NCI-H1092 (cell line): Measurements from ENCODE around the gene PARD6B.

Experiments
- DNase-seq: peaks from one replicate; lab custom pipeline; 2025; lab: John Stamatoyannopoulos, UW

PARD6B gene

GRCh38 chr20:50724112-50724725, 7.2 kb upstream of the PARD6B start:
- no peak for DNase-seq

DNA sequence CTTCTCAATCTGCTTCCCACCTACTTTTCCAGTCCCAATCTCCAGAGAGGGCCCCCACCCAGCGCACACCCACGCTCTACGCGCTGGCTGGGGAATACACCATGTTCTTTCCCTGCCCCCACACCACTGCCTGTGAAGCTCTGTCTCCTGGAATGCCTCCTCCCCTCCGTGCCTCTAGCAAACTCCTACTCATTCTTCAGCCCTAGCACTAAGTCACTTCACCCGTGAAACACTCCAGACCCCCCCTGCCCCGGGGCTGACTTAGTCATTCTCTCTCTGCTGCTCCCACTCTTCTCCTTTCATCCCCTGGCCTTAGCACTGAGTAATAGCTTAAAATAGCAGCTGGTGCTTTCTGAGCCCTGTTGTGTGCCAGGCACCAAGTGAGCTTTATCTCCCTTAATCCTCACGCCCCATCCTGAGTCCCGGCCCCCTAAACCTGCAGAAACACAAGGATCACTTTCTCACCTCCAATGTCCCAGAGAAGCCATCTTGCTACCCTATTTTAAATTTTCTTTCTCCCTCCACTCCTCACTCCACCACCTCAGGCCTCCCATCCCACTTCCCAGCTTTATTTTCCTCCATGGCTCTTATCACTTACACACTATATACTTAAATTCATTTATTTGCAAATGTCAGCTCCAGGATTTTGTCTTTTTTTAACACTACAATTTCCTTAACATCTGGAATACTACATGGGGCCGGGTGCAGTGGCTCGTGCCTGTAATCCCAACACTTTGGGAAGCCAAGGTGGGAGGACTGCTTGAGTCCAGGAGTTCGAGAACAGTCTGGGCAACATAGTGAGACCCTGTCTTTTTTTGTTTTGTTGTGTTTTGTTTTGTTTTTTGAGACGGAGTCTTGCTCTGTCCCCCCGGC, 6.3 kb upstream of the PARD6B start:
- DNase-seq = no peak

GRCh38 chr20:50725724-50726005, 5.7 kb upstream of the PARD6B start:
- DNase-seq = no peak

DNA sequence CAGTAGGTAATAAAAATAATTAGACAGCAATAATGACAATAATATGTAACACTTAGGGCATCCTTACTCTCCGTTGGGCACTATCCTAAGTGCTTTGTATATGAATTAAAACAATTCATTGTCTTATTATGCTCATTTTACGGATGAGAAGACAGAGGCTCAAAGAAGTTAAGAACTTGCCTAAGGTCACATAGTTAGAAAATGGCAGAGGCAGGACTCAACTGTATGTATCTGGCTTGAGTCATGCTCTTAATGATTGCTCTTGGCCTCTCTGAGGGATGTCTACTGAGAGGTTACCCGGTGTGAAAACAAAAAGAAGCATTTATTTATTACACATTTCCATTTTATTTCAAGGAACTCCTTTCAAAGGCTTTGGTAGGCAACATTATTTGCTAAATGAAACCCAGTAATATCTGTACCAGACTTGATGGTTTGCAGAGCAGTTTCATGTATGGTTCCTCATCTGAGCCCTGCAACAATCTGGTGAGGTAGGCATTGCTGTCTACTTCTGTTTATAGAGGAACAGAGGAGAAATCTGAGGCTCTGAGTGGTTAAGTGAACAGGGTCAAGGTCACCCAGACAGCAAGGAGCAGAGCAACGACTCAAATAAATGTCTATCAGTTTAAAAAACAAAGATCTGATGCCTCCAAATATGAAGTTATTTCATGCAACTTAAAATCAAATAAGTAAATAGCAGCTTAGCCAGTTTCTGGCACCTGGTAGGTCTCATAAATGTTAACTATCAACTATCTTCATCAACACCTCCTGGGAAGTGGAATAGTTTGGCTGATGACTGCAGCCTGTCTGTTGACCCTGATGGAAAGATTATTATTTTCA, 4.2 kb upstream of the PARD6B start:
- no peak for DNase-seq

- DNase-seq = no peak
Observed at GRCh38 chr20:50727792-50728485, 3.4 kb upstream of the PARD6B start.

DNA sequence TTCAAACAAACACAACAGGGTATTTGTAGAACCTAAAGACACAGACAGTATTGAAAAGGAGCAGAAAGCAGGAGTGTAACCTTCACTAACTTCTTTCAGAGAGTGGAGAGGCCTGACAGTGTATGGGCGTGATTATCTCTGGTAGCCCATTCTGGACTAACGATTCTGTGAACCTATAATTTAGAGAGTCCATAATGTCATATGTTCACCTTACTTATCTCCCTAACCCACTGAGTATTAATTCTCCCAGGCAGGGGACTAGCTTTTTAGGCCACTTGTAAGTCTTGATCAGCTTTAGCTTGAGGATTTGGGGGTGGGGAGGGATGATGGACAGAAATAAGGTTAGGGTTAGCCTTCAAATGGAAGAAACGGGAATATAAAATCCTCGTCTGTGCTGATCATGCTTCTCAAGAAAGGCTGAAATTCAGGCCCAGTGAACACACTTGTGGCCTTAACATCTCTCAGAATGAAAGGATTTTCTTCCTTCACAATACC, 2.8 kb upstream of the PARD6B start:
- no peak for DNase-seq

- DNase-seq = no peak
Observed at GRCh38 chr20:50728981-50729874, 2.2 kb upstream of the PARD6B start.

- DNase-seq = no peak
Observed at GRCh38 chr20:50729901-50730764, 1.2 kb upstream of the PARD6B start.

- DNase-seq = no peak
Observed at GRCh38 chr20:50730765-50731054, 670 bp upstream of the PARD6B start.

DNA sequence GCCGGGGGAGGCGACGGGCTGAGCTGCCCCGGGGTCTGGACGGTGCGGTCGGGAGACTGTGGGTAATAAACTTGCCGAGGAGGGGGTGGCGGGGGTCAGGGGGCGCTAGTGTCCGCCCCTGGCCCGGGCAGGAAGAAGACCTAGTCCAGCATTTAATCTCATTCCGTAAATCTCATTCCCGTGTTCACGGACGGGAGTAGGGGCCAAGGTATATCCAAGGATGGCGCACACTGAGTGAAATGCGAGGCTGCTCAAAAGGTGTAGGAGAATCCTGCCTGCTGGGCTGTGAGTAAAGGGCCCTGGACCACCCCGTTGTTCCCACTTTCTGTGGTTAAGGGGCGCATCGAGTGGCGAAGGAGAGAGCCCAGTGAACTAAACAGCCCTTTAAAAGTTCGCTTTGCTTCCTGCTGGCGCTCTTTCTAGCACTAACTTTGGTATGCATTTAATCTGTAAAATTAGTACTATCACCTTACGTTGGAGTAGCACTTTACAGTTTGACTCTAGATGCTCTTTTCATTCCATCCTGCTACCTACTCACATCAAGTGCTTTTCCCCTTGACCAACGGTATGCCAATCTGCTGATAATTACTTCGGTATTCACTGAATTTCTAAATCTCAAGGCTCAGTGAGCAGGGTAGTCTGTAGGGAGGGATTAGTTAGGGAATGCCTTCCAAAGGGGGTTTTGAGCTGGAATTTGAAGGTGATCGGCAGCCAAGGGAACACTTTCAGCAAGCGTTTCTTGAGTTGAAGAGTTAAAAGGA, 730 bp downstream of the PARD6B start:
- no peak for DNase-seq

- DNase-seq = no peak
Observed at GRCh38 chr20:50733644-50734349, 2.4 kb downstream of the PARD6B start.

GRCh38 chr20:50734730-50735679, 3.6 kb downstream of the PARD6B start:
- DNase-seq = no peak

GRCh38 chr20:50735813-50736212, 4.4 kb downstream of the PARD6B start:
- no peak for DNase-seq

DNA sequence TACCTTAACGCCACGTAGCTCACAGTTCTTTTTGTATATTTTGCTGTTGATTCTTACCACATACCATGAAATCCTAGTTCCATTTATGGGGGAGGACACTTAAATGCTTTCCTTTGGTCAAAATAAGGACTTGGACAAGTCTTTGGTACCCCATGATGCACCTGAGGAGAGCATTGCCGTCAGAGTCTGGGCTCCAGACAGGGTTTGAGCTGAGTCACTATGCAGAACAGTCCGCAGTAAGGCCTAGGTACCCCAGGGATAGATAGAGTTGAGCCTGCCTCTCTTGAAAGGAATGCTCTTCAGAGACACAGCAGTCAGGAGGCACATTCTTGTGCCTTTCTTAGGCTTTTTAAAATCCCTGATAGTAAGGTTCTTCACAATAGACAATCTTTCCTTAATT, 6.0 kb downstream of the PARD6B start:
- no peak for DNase-seq

GRCh38 chr20:50743087-50743486, 11.7 kb downstream of the PARD6B start:
- DNase-seq = no peak

DNA sequence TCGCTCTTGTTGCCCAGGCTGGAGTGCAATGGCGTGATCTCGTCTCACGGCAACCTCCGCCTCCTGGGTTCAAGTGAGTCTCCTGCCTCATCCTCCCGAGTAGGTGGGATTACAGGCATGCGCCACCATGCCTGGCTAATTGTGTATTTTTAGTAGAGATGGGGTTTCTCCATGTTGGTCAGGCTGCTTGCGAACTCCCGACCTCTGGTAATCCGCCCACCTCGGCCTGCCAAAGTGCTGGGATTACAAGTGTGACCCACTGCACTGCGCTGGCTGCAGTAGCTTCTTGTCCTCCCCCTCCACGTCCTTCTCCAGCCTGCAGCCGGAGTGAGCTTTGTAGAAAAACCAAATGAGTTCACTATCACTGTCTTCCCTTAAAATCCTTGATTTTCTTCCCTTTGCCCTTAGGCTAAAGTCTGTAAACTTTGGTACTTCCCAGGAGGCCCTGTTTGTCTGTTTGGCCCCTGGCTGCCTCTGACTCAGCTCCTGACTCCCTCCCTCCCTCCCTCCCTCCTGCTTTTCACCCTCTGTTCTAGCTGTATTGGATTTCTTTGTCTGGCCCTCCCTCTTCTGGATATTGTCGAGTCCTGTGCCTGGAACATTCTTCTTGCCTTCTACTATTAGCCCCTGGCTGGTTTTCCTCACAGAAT, 12.9 kb downstream of the PARD6B start:
- no peak for DNase-seq

DNA sequence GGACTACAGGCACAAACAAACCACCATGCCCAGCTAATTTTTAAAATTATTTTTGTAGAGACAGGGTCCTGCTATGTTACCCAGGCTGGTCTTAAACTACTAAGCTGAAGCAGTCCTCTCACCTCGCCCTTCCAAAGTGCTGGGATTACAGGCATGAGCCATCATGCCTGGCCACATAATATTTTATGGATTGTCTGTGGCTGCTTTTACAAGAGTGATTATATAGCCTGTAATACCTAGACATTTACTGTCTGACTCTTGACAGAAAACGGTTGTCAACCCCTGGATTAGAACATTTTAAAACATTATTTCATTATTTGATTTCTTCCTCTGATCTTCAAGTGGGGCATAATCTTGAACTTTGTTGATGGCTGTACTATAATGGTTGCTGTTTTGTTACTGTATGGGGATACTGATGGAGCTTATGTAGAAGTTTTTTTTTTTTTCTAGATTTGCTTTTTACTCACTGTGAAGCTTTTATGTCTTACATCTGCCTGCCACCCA, 14.3 kb downstream of the PARD6B start:
- no peak for DNase-seq
